Smooth muscle cell of the pulmonary artery (primary cell): ENCODE measurements around the gene SOX4. TPM values are rescaled to one million over a fixed set of nuclear protein-coding genes. Genes with fewer than 3 reads are reported as not detected.

Experiments used
- total RNA-seq: library from RNA; depleted of rRNA; stranded (reverse); fragments of >200 nt; gene quantifications from 2 replicates; pipeline ENCODE4 v1.2.3, GENCODE V29; 2014

Gene SOX4
- total RNA-seq, result 11.7 and 34.2 TPM in 2 replicates

DNA sequence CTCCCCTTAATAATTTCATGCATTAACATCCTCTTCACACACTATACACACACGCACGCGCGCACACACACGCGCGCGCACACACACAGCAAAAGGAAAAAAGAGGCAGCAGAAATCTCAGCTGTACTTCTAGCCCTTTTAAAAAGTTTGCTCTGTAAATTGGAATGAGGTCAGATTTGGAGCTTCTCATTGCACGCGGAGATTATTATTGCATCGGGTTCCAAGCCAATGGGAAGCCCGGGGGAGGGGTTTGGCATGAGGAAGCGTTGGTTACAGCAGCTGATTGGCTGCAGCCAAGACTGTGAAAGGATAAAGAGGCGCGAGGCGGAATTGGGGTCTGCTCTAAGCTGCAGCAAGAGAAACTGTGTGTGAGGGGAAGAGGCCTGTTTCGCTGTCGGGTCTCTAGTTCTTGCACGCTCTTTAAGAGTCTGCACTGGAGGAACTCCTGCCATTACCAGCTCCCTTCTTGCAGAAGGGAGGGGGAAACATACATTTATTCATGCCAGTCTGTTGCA, at the start of gene SOX4:
SOX4 (plus strand) TSS at position 340 of the 515 bp plus-strand sequence. CDS start 784 bp downstream, outside the sequence.

